Nephron (organoid): Measurements from ENCODE around the gene ARL1.
A peak's percentile ranks its signal among the peaks of the same experiment; 100 is the strongest.
"Not testable (repeated sequence)": the region's sequence is repeated elsewhere in the genome, so short reads cannot be mapped to it uniquely, and the experiment has no call there.

ENCODE experiments used
- H3K27ac Mint-ChIP-seq, 3 experiments: 2 replicates each; pipeline ENCODE4 v1.8.0; 2020; ENCODE audit warnings: mixed read lengths in 3 of 3, mild to moderate bottlenecking in 2 of 3, moderate library complexity in 1 of 3
- H3K27me3 Mint-ChIP-seq: 2 replicates; pipeline ENCODE4 v1.8.0; 2021; ENCODE audit warnings: low read depth, mild to moderate bottlenecking, moderate library complexity, mixed read lengths
- H3K36me3 Mint-ChIP-seq: 2 replicates; pipeline ENCODE4 v1.8.0; 2020; ENCODE audit warnings: low read depth, mixed read lengths
- H3K4me1 Mint-ChIP-seq: 2 replicates; pipeline ENCODE4 v1.8.0; 2020; ENCODE audit warnings: mixed read lengths
- H3K4me3 Mint-ChIP-seq, 3 experiments: 2 replicates each; pipeline ENCODE4 v1.8.0; 2020; ENCODE audit warnings: mild to moderate bottlenecking in 3 of 3, mixed read lengths in 3 of 3, moderate library complexity in 2 of 3
- H3K9me3 Mint-ChIP-seq: 2 replicates; pipeline ENCODE4 v1.8.0; 2020; ENCODE audit warnings: mixed read lengths
- CTCF ChIP-seq, 3 experiments: fragments of 200-600 bp; sonication (generic); IDR thresholded peaks; one replicate each; pipeline ENCODE4 v1.5.0; 2021; ENCODE audit warnings: antibody characterized with exemption in 3 of 3; ENCODE audit not compliant: unreplicated experiment in 3 of 3

ARL1 gene

GRCh38 chr12:101430456-101430855, 22.9 kb upstream of the ARL1 start:
- Mint-ChIP-seq H3K4me1 (no peaks in the 10 kb centered on the region), H3K36me3 (no peaks in the 10 kb centered on the region), H3K4me3 (no peak overlapping the region), H3K9me3 (no peaks in the 10 kb centered on the region), H3K27me3 (no peaks in the 10 kb centered on the region), H3K27ac (no peak overlapping the region)
- no peak for TF ChIP-seq CTCF (IDR thresholded peaks at IDR 0.05; ENCODE audit: unreplicated experiment in 3 of 3)

GRCh38 chr12:101424620-101425019, 17.0 kb upstream of the ARL1 start:
- H3K36me3 Mint-ChIP-seq = no peaks in the 10 kb centered on the region
- no peaks in the 10 kb centered on the region for H3K4me1 Mint-ChIP-seq
- no peaks in the 10 kb centered on the region for H3K27me3 Mint-ChIP-seq
- no peak overlapping the region for H3K27ac Mint-ChIP-seq
- H3K9me3 Mint-ChIP-seq = no peaks in the 10 kb centered on the region
- H3K4me3 Mint-ChIP-seq = no peak overlapping the region
- no peak for TF ChIP-seq CTCF (IDR thresholded peaks at IDR 0.05; ENCODE audit: unreplicated experiment in 3 of 3)

- H3K4me3 Mint-ChIP-seq, H3K36me3 Mint-ChIP-seq, H3K27ac Mint-ChIP-seq, H3K27me3 Mint-ChIP-seq, H3K4me1 Mint-ChIP-seq, H3K9me3 Mint-ChIP-seq: not testable (repeated sequence)
Observed at GRCh38 chr12:101422066-101422465, 14.5 kb upstream of the ARL1 start.

- Mint-ChIP-seq H3K27me3 (no peaks in the 10 kb centered on the region), H3K4me3 (no peak overlapping the region), H3K9me3 (no peaks in the 10 kb centered on the region), H3K27ac (no peak overlapping the region), H3K4me1 (no peaks in the 10 kb centered on the region), H3K36me3 (no peaks in the 10 kb centered on the region)
- no peak for TF ChIP-seq CTCF (IDR thresholded peaks at IDR 0.05; ENCODE audit: unreplicated experiment in 3 of 3)
Observed at GRCh38 chr12:101415228-101415627, 7.7 kb upstream of the ARL1 start.

- TF ChIP-seq CTCF (IDR thresholded peaks at IDR 0.05; ENCODE audit: unreplicated experiment in 3 of 3) = peak; percentile 58 to 76 (median 66)
- no peaks in the 10 kb centered on the region for H3K27me3 Mint-ChIP-seq
- H3K36me3 Mint-ChIP-seq = no peaks in the 10 kb centered on the region
- no peak overlapping the region for H3K27ac Mint-ChIP-seq
- no peak overlapping the region for H3K4me3 Mint-ChIP-seq
- H3K9me3 Mint-ChIP-seq = no peaks in the 10 kb centered on the region
- H3K4me1 Mint-ChIP-seq = no peaks in the 10 kb centered on the region
Observed at GRCh38 chr12:101414533-101415119, 7.1 kb upstream of the ARL1 start.

GRCh38 chr12:101410169-101410568, 2.6 kb upstream of the ARL1 start:
- not testable (repeated sequence) for H3K36me3 Mint-ChIP-seq, H3K27me3 Mint-ChIP-seq

GRCh38 chr12:101407049-101407435, 530 bp downstream of the ARL1 start:
- Mint-ChIP-seq H3K4me1 (peaks cover 32% of the 10 kb centered on the region), H3K4me3 (peak overlapping the region; percentile 97 to 98 (median 98)), H3K36me3 (no peaks in the 10 kb centered on the region), H3K9me3 (no peaks in the 10 kb centered on the region), H3K27me3 (no peaks in the 10 kb centered on the region), H3K27ac (peak overlapping the region; percentile 99 to 100 (median 99))
- no peak for TF ChIP-seq CTCF (IDR thresholded peaks at IDR 0.05; ENCODE audit: unreplicated experiment in 3 of 3)

More at GRCh38 chr12:101410169-101410568, 2.6 kb upstream of the ARL1 start:
- H3K9me3 Mint-ChIP-seq = not testable (repeated sequence)
- Mint-ChIP-seq H3K4me3 (peak overlapping the region; percentile 22 to 98 (median 31)), H3K27ac (peak overlapping the region in 1 of 3 experiments; percentile 25), H3K4me1 (peaks cover 26% of the 10 kb centered on the region)

GRCh38 chr12:101391181-101391580, 16.4 kb downstream of the ARL1 start:
- not testable (repeated sequence) for H3K27ac Mint-ChIP-seq, H3K27me3 Mint-ChIP-seq, H3K4me1 Mint-ChIP-seq, H3K4me3 Mint-ChIP-seq
- peaks cover 64% of the 10 kb centered on the region for H3K36me3 Mint-ChIP-seq
- peaks cover 20% of the 10 kb centered on the region for H3K9me3 Mint-ChIP-seq
